Neural crest cell (in vitro differentiated cells): ENCODE data around the gene GPR68. TPM values are rescaled to one million over a fixed set of nuclear protein-coding genes. Genes with fewer than 3 reads are reported as not detected.
"Not testable (repeated sequence)": the region's sequence is repeated elsewhere in the genome, so short reads cannot be mapped to it uniquely, and the experiment has no call there.

Source experiments
- DNase-seq: peaks from one replicate; pipeline ENCODE4 v3.0.0; 2021; ENCODE audit warnings: low read depth, mixed read lengths, low spot score
- H3K27ac Mint-ChIP-seq: one replicate; pipeline ENCODE4 v1.8.0; 2021; ENCODE audit warnings: mild to moderate bottlenecking, mixed read lengths; ENCODE audit not compliant: unreplicated experiment
- H3K27me3 Mint-ChIP-seq: 2 replicates; pipeline ENCODE4 v1.8.0; 2021; ENCODE audit warnings: low read depth, mild to moderate bottlenecking, mixed read lengths
- H3K36me3 Mint-ChIP-seq: 2 replicates; pipeline ENCODE4 v1.8.0; 2021; ENCODE audit warnings: low read depth, mild to moderate bottlenecking, mixed read lengths
- H3K4me1 Mint-ChIP-seq: 2 replicates; pipeline ENCODE4 v1.8.0; 2021; ENCODE audit warnings: mixed read lengths
- H3K4me3 Mint-ChIP-seq: one replicate; pipeline ENCODE4 v1.8.0; 2021; ENCODE audit warnings: mild to moderate bottlenecking, mixed read lengths
- H3K9me3 Mint-ChIP-seq: 2 replicates; pipeline ENCODE4 v1.8.0; 2021; ENCODE audit warnings: mixed read lengths
- CTCF ChIP-seq: fragments of 200-600 bp; sonication (generic); conservative IDR thresholded peaks from 2 replicates; pipeline ENCODE4 v1.5.0; 2021; ENCODE audit warnings: antibody characterized with exemption, mild to moderate bottlenecking
- total RNA-seq: library from RNA; stranded (reverse); gene quantifications from 2 replicates; pipeline ENCODE4 v1.2.1, GENCODE V29; 2021

GPR68 gene
- total RNA-seq, 1 donor from 2014 or later: 0.14 TPM

- no peaks in the 10 kb centered on the region for H3K27me3 Mint-ChIP-seq
- no peak overlapping the region for H3K4me3 Mint-ChIP-seq
- peaks cover 7% of the 10 kb centered on the region for H3K36me3 Mint-ChIP-seq
- no peaks in the 10 kb centered on the region for H3K4me1 Mint-ChIP-seq
- H3K27ac Mint-ChIP-seq: no peak overlapping the region
- no peak for TF ChIP-seq CTCF
- H3K9me3 Mint-ChIP-seq: no peaks in the 10 kb centered on the region
- DNase-seq: no peak
These were observed 57.2 kb downstream of the GPR68 start for GRCh38 chr14:91187271-91187670.

DNA sequence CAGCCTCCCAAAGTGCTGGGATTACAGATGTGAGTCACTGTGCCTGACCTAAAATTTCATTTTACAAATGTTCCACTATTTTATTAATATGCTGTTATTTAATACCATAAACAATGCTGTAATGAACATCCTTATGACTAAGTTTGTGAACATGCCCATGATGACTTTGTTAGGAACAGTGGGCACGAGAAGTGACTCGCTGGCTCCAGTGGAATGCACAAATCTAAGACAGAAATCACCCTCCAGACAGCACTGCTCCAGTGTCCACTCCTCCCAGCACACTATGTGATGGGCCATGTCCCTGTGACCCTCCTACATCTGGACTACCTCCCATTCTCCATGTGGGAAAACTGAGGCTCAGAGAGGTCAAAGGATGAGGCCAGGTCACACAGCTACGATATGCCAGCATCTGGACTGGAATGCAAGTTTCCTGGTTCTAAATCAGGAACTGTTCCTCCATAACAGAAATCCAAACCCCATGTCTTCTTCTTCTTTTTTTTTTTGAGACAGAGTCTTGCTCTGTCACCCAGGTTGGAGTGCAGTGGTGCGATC, 57.9 kb downstream of the GPR68 start:
- TF ChIP-seq CTCF: no peak
- no peak for DNase-seq
- no peaks in the 10 kb centered on the region for H3K9me3 Mint-ChIP-seq
- no peak overlapping the region for H3K4me3 Mint-ChIP-seq
- H3K27ac Mint-ChIP-seq: no peak overlapping the region
- no peaks in the 10 kb centered on the region for H3K27me3 Mint-ChIP-seq
- peaks cover 7% of the 10 kb centered on the region for H3K36me3 Mint-ChIP-seq
- H3K4me1 Mint-ChIP-seq: no peaks in the 10 kb centered on the region

DNA sequence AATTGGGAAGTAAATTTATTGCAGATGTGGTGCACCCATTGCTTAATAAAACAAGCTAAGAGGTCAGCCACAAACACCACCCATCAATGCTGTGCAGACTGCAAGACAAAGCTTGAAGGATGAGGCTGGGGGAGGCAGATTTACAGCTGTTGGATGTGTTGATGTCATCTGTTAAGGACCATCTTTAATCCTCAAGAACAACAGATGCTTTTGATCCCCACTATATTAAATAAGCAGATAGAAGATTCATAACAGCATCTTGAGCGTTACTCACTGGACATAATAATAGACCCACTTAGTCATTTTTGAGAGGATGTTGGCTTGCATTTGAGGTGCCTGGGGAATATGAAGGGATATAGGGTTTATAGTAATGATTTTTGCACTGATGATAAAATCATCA, 58.8 kb downstream of the GPR68 start:
- H3K27ac Mint-ChIP-seq: no peak overlapping the region
- H3K4me3 Mint-ChIP-seq: no peak overlapping the region
- no peak for DNase-seq
- H3K9me3 Mint-ChIP-seq: no peaks in the 10 kb centered on the region
- H3K36me3 Mint-ChIP-seq: peaks cover 10% of the 10 kb centered on the region
- H3K4me1 Mint-ChIP-seq: no peaks in the 10 kb centered on the region
- TF ChIP-seq CTCF: no peak
- no peaks in the 10 kb centered on the region for H3K27me3 Mint-ChIP-seq

DNA sequence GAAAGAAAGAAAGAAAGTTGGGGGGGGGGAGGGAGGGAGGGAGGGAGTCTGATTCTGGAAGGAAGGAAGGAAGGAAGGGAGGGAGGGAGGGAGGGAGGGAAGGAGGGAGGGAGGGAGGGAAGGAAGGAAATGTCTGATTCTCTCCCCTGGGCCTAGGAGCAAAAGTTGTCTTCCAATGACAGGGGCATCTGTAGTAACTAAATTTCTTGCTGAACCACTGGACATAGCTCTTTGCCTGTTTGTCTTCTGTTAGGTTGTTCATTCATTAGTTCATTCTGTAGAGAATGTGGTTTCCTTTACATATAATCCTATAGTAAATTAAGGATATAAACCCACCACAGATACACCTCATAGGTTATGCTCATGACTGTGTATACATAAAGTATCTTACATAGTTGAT, 59.9 kb downstream of the GPR68 start:
- Mint-ChIP-seq H3K9me3 (no peaks in the 10 kb centered on the region), H3K4me1 (no peaks in the 10 kb centered on the region)
- DNase-seq: no peak

DNA sequence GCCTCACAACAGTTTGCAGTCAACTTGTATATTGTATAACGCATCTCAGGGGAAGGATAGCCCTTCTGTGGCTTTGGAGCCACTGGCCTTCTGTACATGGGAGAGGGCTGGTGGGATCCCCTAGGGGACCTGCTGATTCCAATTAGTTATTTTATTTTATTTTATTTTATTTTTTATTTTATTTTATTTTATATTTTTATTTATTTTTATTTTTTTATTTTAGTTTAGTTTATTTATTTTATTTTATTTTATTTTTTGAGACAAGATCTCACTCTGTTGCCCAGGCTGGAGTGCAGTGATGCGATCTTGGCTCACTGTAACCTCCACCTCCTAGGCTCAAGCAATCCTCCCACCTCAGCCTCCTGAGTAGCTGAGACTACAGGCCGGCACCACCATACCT, 61.8 kb downstream of the GPR68 start:
- H3K27ac Mint-ChIP-seq, H3K4me1 Mint-ChIP-seq, H3K36me3 Mint-ChIP-seq, H3K4me3 Mint-ChIP-seq, DNase-seq, H3K27me3 Mint-ChIP-seq, H3K9me3 Mint-ChIP-seq: not testable (repeated sequence)

More for the DNA sequence above, 59.9 kb downstream of the GPR68 start:
- no peak overlapping the region for H3K27ac Mint-ChIP-seq
- no peaks in the 10 kb centered on the region for H3K27me3 Mint-ChIP-seq
- no peak for TF ChIP-seq CTCF
- no peak overlapping the region for H3K4me3 Mint-ChIP-seq
- peaks cover 6% of the 10 kb centered on the region for H3K36me3 Mint-ChIP-seq

Other genes starting within 250 kb of the GPR68 start
- 2.0 and 2.2 TPM in 2 replicates for gene RPS6KA5, start 184.1 kb downstream of the GPR68 start, total RNA-seq
- 13.1 and 15.6 TPM in 2 replicates for gene DGLUCY, start 130.6 kb downstream of the GPR68 start, total RNA-seq
- gene CCDC88C, start 173.1 kb upstream of the GPR68 start, total RNA-seq: 44.6 and 44.7 TPM in 2 replicates